ENCODE data around the gene RALGAPA1.

GRCh38 chr14:35847636-35848035, 38.5 kb upstream of the RALGAPA1 start:
- no peak for TF ChIP-seq POLR2A (IDR thresholded peaks at IDR 0.05)
- TF ChIP-seq CTCF (IDR thresholded peaks at IDR 0.05) = no peak
- no peak for TF ChIP-seq POLR2AphosphoS5 (IDR thresholded peaks at IDR 0.05)
- no peak for TF ChIP-seq EP300 (IDR thresholded peaks at IDR 0.05)

Measured in suprapubic skin (tissue), 4 donors.